Suprapubic skin (tissue), 3 donors: ENCODE measurements around the gene NT5C3A.
"Not testable (repeated sequence)": the region's sequence is repeated elsewhere in the genome, so short reads cannot be mapped to it uniquely, and the experiment has no call there.

Experiments used
- POLR2A ChIP-seq, 2 donors: fragments of 450-650 bp; IDR thresholded peaks; one replicate each; pipeline ENCODE4 v1.6.1; 2017; ENCODE audit warnings: antibody characterized with exemption in 2 of 2, mild to moderate bottlenecking in 2 of 2, moderate library complexity in 2 of 2
- TF ChIP-seq, protein P1 (sequence below), 2 donors: fragments of 200-600 bp in 1 of 2; fragments of 450-650 bp in 1 of 2; sonication (generic) in 1 of 2; IDR thresholded peaks; one replicate each; pipeline ENCODE4 v1.5.1; 2016 to 2019; ENCODE audit warnings: antibody characterized with exemption in 2 of 2, mild to moderate bottlenecking in 1 of 2, moderate library complexity in 1 of 2

DNA sequence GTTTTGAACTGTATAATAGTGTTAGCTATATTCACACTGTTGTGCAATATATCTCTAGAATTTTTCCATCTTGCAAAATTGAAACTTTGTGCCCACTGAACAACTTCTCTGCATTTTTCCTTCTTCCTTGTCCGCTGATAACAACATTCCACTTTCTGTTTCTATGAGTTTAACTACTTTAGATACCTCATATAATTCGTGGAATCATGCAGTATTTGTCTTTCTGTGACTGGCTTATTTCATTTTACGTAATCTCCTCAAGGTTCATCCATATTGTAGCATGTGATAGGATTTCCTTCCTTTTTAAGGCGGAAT lies 95.4 kb downstream of the NT5C3A start:
- TF ChIP-seq, protein P1, sequence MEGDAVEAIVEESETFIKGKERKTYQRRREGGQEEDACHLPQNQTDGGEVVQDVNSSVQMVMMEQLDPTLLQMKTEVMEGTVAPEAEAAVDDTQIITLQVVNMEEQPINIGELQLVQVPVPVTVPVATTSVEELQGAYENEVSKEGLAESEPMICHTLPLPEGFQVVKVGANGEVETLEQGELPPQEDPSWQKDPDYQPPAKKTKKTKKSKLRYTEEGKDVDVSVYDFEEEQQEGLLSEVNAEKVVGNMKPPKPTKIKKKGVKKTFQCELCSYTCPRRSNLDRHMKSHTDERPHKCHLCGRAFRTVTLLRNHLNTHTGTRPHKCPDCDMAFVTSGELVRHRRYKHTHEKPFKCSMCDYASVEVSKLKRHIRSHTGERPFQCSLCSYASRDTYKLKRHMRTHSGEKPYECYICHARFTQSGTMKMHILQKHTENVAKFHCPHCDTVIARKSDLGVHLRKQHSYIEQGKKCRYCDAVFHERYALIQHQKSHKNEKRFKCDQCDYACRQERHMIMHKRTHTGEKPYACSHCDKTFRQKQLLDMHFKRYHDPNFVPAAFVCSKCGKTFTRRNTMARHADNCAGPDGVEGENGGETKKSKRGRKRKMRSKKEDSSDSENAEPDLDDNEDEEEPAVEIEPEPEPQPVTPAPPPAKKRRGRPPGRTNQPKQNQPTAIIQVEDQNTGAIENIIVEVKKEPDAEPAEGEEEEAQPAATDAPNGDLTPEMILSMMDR (IDR thresholded peaks at IDR 0.05) = not testable (repeated sequence)
- not testable (repeated sequence) for TF ChIP-seq POLR2A (IDR thresholded peaks at IDR 0.05)
